A673 (cell line): ENCODE measurements around the gene MYO1E. TPM values are rescaled to one million over a fixed set of nuclear protein-coding genes. Genes with fewer than 3 reads are reported as not detected.

Experiments used
- BruUV-seq: library from RNA; stranded (reverse); fragments of 400-500 nt; replicated peaks from 2 replicates; lab custom pipeline; 2021; lab: Mats Ljungman, UMichigan
- CTCF ChIA-PET: fragments of 300-600 bp; sonication (Branson Sonifier 250); formaldehyde crosslinking; loops from one replicate; lab custom pipeline; 2022; ENCODE audit warnings: antibody characterized with exemption; lab: Charles Lee
- POLR2A ChIA-PET: fragments of 300-600 bp; sonication (Branson Sonifier 250); formaldehyde crosslinking; loops from one replicate; lab custom pipeline; 2022; ENCODE audit warnings: antibody characterized with exemption; ENCODE audit not compliant: low non-redundant PET; lab: Charles Lee
- DNase-seq: peaks from one replicate; pipeline ENCODE4 v3.0.0-alpha.2; 2015; ENCODE audit warnings: low spot score
- H3K27ac ChIP-seq: fragments of 200-600 bp; sonication (generic); 2 replicates; pipeline ENCODE4 v1.5.1; 2016; ENCODE audit warnings: mixed run types, low read depth, mild to moderate bottlenecking, mixed read lengths, antibody characterized with exemption, low read length; ENCODE audit not compliant: poor library complexity, severe bottlenecking
- H3K27me3 ChIP-seq: fragments of 200-600 bp; sonication (generic); replicated peaks from 2 replicates; pipeline ENCODE4 v1.6.1; 2017; ENCODE audit warnings: mixed run types, low read depth, mild to moderate bottlenecking, mixed read lengths, antibody characterized with exemption, low read length; ENCODE audit not compliant: insufficient read depth, poor library complexity
- H3K36me3 ChIP-seq: fragments of 200-600 bp; sonication (generic); 2 replicates; pipeline ENCODE4 v1.6.1; 2016; ENCODE audit warnings: mixed run types, mild to moderate bottlenecking, mixed read lengths, antibody characterized with exemption, low read length; ENCODE audit not compliant: insufficient read depth, poor library complexity, severe bottlenecking
- H3K4me1 ChIP-seq: fragments of 200-600 bp; sonication (generic); 2 replicates; pipeline ENCODE4 v1.6.1; 2017; ENCODE audit warnings: mixed run types, mild to moderate bottlenecking, mixed read lengths, antibody characterized with exemption, low read length; ENCODE audit not compliant: insufficient read depth, poor library complexity, severe bottlenecking
- H3K4me3 ChIP-seq: fragments of 200-600 bp; sonication (generic); 2 replicates; pipeline ENCODE4 v1.5.1; 2016; ENCODE audit warnings: low read depth, mixed run types, mild to moderate bottlenecking, mixed read lengths, low read length; ENCODE audit not compliant: poor library complexity, severe bottlenecking
- H3K9me3 ChIP-seq: fragments of 200-600 bp; sonication (generic); 2 replicates; pipeline ENCODE4 v1.6.1; 2016; ENCODE audit warnings: mixed run types, low read depth, mild to moderate bottlenecking, mixed read lengths, antibody characterized with exemption, low read length; ENCODE audit not compliant: poor library complexity, severe bottlenecking
- EZH2 ChIP-seq: fragments of 200-600 bp; sonication (generic); IDR thresholded peaks from 2 replicates; pipeline ENCODE4 v1.6.1; 2017; ENCODE audit warnings: borderline replicate concordance, low read depth, mild to moderate bottlenecking, mixed read lengths, antibody characterized with exemption, low read length; ENCODE audit not compliant: poor library complexity, severe bottlenecking
- intact Hi-C: fragments of 100-400 bp; cut with micrococcal nuclease; formaldehyde crosslinking; loops from one replicate; pipeline ENCODE4 v1.10.0; 2022; ENCODE audit not compliant: unreplicated experiment
- total RNA-seq: library from RNA; stranded (reverse); gene quantifications from 2 replicates; pipeline ENCODE4 v1.2.3, GENCODE V29; 2021
- TF ChIP-seq, protein P1 (sequence below): fragments of 300-800, 200-600 bp; sonication (generic); conservative IDR thresholded peaks from 2 replicates; pipeline ENCODE4 v1.5.1; 2017; ENCODE audit warnings: low read depth, mild to moderate bottlenecking, antibody characterized with exemption, low read length, moderate library complexity, mixed read lengths

The MYO1E gene
- total RNA-seq, 1 experiment from 2014 or later, result 7.9 TPM

- BruUV-seq, result TSS peak; percentile 58
- H3K27ac ChIP-seq, result peak overlapping the region; percentile 96
- CTCF ChIA-PET, result no interaction called here
Observed at GRCh38 chr15:59105854-59106253, 266.8 kb downstream of the MYO1E start.

DNA sequence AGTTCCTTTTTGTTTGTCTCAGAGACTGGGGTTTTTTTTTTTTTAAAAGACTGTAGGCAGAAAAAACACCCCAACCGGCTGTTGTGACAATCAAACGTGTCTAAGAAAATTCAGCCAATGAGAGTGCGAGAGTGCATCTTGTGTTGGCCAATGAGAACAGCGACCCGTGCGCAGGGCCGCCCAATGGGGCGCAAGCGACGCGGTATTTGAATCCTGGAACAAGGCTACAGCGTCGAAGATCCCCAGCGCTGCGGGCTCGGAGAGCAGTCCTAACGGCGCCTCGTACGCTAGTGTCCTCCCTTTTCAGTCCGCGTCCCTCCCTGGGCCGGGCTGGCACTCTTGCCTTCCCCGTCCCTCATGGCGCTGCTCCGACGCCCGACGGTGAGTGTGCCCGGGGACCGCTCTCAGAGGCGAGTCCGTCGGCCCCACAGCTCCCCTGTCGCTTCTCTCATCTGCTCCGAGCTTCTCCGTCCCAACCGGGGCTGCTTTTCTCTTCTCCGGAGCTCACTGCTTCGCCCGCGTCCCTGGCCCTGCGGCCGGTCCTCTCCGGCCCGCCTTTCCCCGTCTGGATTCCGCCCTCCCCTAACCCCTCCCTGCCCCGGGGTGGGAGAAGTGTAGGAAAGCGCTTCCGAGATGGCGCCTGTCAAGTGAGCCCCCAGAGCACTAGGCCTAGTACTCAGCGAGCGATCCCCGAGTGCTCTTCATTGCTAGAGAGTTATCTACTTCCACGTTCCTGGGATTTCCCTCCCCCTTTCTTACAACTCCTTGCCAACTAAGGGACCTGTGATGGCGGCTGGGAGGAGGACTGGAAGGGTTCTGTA is 267.5 kb downstream of the MYO1E start, which contains the start of gene CCNB2:
TSS of gene CCNB2 (plus strand) at position 235 of the 821 bp plus-strand sequence. CDS start at position 358, 123 bp downstream.
- BruUV-seq, result no TSS peak
- no peaks in the 10 kb centered on the region for H3K9me3 ChIP-seq
- intact Hi-C loops, result loop anchor here (10.0 kb wide), 1 partner anchor 120 kb away; the partner anchor contains the start of gene RNF111

More at GRCh38 chr15:59105854-59106253, 266.8 kb downstream of the MYO1E start:
- no peaks in the 10 kb centered on the region for H3K9me3 ChIP-seq
- TF ChIP-seq, protein P1, sequence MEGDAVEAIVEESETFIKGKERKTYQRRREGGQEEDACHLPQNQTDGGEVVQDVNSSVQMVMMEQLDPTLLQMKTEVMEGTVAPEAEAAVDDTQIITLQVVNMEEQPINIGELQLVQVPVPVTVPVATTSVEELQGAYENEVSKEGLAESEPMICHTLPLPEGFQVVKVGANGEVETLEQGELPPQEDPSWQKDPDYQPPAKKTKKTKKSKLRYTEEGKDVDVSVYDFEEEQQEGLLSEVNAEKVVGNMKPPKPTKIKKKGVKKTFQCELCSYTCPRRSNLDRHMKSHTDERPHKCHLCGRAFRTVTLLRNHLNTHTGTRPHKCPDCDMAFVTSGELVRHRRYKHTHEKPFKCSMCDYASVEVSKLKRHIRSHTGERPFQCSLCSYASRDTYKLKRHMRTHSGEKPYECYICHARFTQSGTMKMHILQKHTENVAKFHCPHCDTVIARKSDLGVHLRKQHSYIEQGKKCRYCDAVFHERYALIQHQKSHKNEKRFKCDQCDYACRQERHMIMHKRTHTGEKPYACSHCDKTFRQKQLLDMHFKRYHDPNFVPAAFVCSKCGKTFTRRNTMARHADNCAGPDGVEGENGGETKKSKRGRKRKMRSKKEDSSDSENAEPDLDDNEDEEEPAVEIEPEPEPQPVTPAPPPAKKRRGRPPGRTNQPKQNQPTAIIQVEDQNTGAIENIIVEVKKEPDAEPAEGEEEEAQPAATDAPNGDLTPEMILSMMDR, result no peak
- no peak for TF ChIP-seq EZH2
- no peaks in the 10 kb centered on the region for H3K27me3 ChIP-seq
- H3K4me3 ChIP-seq, result peak overlapping the region; percentile 83
- POLR2A ChIA-PET, result no interaction called here
- intact Hi-C loops, result loop anchor here (10.0 kb wide), 1 partner anchor 121 kb away; the partner anchor contains the start of gene RNF111
- peaks cover 40% of the 10 kb centered on the region for H3K36me3 ChIP-seq
- DNase-seq, result peak; percentile 2
- peaks cover 7% of the 10 kb centered on the region for H3K4me1 ChIP-seq

GRCh38 chr15:59104602-59104911 is 268.1 kb downstream of the MYO1E start:
- CTCF ChIA-PET, result no interaction called here
- no peak for TF ChIP-seq EZH2
- TF ChIP-seq, protein P1, result no peak

More for the DNA sequence above, 267.5 kb downstream of the MYO1E start, which contains the start of gene CCNB2:
- Histone ChIP-seq H3K36me3 (peaks cover 33% of the 10 kb centered on the region), H3K27me3 (no peaks in the 10 kb centered on the region), H3K4me3 (peak within 1 kb of the TSS; percentile 83), H3K4me1 (peaks cover 7% of the 10 kb centered on the region), H3K27ac (peak within 1 kb of the TSS; percentile 96)
- TF ChIP-seq EZH2, result no peak
- TF ChIP-seq, protein P1, result no peak
- ChIA-PET CTCF (no interaction called here), POLR2A (no interaction called here)
- peak; percentile 97 for DNase-seq

More at GRCh38 chr15:59104602-59104911, 268.1 kb downstream of the MYO1E start:
- intact Hi-C loops, result loop anchor here (10.0 kb wide), 1 partner anchor 120 kb away; the partner anchor contains the start of gene RNF111
- POLR2A ChIA-PET, result no interaction called here
- DNase-seq, result no peak
- H3K27ac ChIP-seq, result peak overlapping the region; percentile 96
- peaks cover 28% of the 10 kb centered on the region for H3K36me3 ChIP-seq
- H3K9me3 ChIP-seq, result no peaks in the 10 kb centered on the region
- H3K4me1 ChIP-seq, result peaks cover 7% of the 10 kb centered on the region
- no TSS peak for BruUV-seq
- H3K4me3 ChIP-seq, result peak overlapping the region; percentile 83
- no peaks in the 10 kb centered on the region for H3K27me3 ChIP-seq
